Transverse colon (tissue), 4 donors: ENCODE results near the gene JAM3. TPM values are rescaled to one million over a fixed set of nuclear protein-coding genes. Genes with fewer than 3 reads are reported as not detected.
"Not testable (repeated sequence)": the region's sequence is repeated elsewhere in the genome, so short reads cannot be mapped to it uniquely, and the experiment has no call there.

Source experiments
- DNase-seq: peaks from one replicate; pipeline ENCODE4 v3.0.0-alpha.2; 2019
- H3K27ac ChIP-seq, 4 donors: fragments of 200-600 bp; sonication (generic); 2 replicates each; pipeline ENCODE4 v1.5.1; 2016 to 2018; ENCODE audit warnings: inconsistent platforms in 4 of 4
- H3K27me3 ChIP-seq: fragments of 200-600 bp; sonication (generic); 2 replicates; pipeline ENCODE4 v1.5.1; 2017; ENCODE audit warnings: inconsistent platforms
- H3K36me3 ChIP-seq, 4 donors: fragments of 200-600 bp; sonication (generic); 2 replicates each; pipeline ENCODE4 v1.5.1; 2017 to 2019; ENCODE audit warnings: inconsistent platforms in 4 of 4
- H3K4me1 ChIP-seq, 4 donors: fragments of 200-600 bp; sonication (generic); 2 replicates each; pipeline ENCODE4 v1.5.1; 2017 to 2020; ENCODE audit warnings: inconsistent platforms in 4 of 4
- H3K4me3 ChIP-seq, 4 donors: fragments of 200-600 bp; sonication (generic); 1 replicate in 1 of 4; 2 replicates in 3 of 4; pipeline versions ENCODE4 v1.5.1 to v1.6.1; 2017 to 2019; ENCODE audit warnings: inconsistent platforms in 4 of 4
- H3K9me3 ChIP-seq, 2 donors: fragments of 200-600 bp; sonication (generic); 2 replicates each; pipeline ENCODE4 v1.5.1; 2017 to 2019; ENCODE audit warnings: inconsistent platforms in 2 of 2
- EP300 ChIP-seq: sonication (generic); formaldehyde crosslinking; IDR thresholded peaks from one replicate; pipeline ENCODE4 v1.6.1; 2017; ENCODE audit warnings: antibody characterized with exemption, low read depth
- POLR2A ChIP-seq: fragments of 450-650 bp; IDR thresholded peaks from one replicate; pipeline ENCODE4 v1.6.1; 2016; ENCODE audit warnings: antibody characterized with exemption, mild to moderate bottlenecking, moderate library complexity
- POLR2AphosphoS5 ChIP-seq, 3 donors: sonication (generic); formaldehyde crosslinking; IDR thresholded peaks; one replicate each; pipeline ENCODE4 v1.6.1; 2016; ENCODE audit warnings: antibody characterized with exemption in 3 of 3
- WGBS, 2 donors: methylation state at CpG; one replicate each; pipeline ENCODE4 v1.1.5; 2018; ENCODE audit warnings: low coverage in 1 of 2; 5-methylcytosine and 5-hydroxymethylcytosine counted together
- in situ Hi-C, 4 donors: fragments of 200-750 bp; cut with MboI; loops; one replicate each; pipeline versions ENCODE4 v1.15.0 to v1.15.1; 2017; ENCODE audit warnings: low sequenced_read_pairs in 3 of 4, low pct_ligation_motif_present in 1 of 4, low pct_unique_long_range_greater_than_20kb in 1 of 4
- intact Hi-C: fragments of 100-400 bp; cut with DNase I; formaldehyde crosslinking; loops from one replicate; pipeline ENCODE4 v1.15.1; 2023; ENCODE audit warnings: low total_unique reads
- total RNA-seq, 4 donors: library from RNA; depleted of rRNA; stranded (reverse); fragments of >200 nt; gene quantifications; one replicate each; pipeline ENCODE4 v1.1.0, GENCODE V29; 2016
- TF ChIP-seq, protein P1 (sequence below), 5 experiments: fragments of 200-600 bp in 3 of 5; fragments of 450-650 bp in 2 of 5; sonication (generic) in 3 of 5; IDR thresholded peaks; 1 replicate in 2 of 5; 2 replicates in 3 of 5; pipeline ENCODE4 v1.5.1; 2016 to 2017; ENCODE audit warnings: antibody characterized with exemption in 5 of 5, inconsistent platforms in 3 of 5, mild to moderate bottlenecking in 2 of 5, moderate library complexity in 1 of 5

Gene JAM3
- total RNA-seq, 4 donors from 2014 or later, result 7.8 to 56.9 (median 13.8) TPM

- Histone ChIP-seq H3K9me3 (no peaks in the 10 kb centered on the region), H3K4me1 (no peaks in the 10 kb centered on the region), H3K27me3 (no peaks in the 10 kb centered on the region), H3K4me3 (no peak overlapping the region), H3K27ac (no peak overlapping the region), H3K36me3 (no peaks in the 10 kb centered on the region)
- intact Hi-C loops, result no loop called here
- DNase-seq, result no peak
- 75 to 92% methylated on average over 2 of the region's 2 CpGs for WGBS, 2 donors
- in situ Hi-C loops, result no loop called here
- no peak for TF ChIP-seq POLR2AphosphoS5 (IDR thresholded peaks at IDR 0.05)
- no peak for TF ChIP-seq POLR2A
- TF ChIP-seq, protein P1, sequence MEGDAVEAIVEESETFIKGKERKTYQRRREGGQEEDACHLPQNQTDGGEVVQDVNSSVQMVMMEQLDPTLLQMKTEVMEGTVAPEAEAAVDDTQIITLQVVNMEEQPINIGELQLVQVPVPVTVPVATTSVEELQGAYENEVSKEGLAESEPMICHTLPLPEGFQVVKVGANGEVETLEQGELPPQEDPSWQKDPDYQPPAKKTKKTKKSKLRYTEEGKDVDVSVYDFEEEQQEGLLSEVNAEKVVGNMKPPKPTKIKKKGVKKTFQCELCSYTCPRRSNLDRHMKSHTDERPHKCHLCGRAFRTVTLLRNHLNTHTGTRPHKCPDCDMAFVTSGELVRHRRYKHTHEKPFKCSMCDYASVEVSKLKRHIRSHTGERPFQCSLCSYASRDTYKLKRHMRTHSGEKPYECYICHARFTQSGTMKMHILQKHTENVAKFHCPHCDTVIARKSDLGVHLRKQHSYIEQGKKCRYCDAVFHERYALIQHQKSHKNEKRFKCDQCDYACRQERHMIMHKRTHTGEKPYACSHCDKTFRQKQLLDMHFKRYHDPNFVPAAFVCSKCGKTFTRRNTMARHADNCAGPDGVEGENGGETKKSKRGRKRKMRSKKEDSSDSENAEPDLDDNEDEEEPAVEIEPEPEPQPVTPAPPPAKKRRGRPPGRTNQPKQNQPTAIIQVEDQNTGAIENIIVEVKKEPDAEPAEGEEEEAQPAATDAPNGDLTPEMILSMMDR (IDR thresholded peaks at IDR 0.05), result no peak
- TF ChIP-seq EP300, result no peak
Measured at GRCh38 chr11:134100171-134100570, 31.3 kb downstream of the JAM3 start.

- peak overlapping the region in 1 of 4 donors; percentile 29 for H3K27ac ChIP-seq
- DNase-seq, result no peak
- in situ Hi-C loops, result no loop called here
- intact Hi-C loops, result no loop called here
- no peaks in the 10 kb centered on the region for H3K9me3 ChIP-seq
- no peaks in the 10 kb centered on the region for H3K27me3 ChIP-seq
- no peaks in the 10 kb centered on the region for H3K4me1 ChIP-seq
- H3K36me3 ChIP-seq, result no peaks in the 10 kb centered on the region
- no peak overlapping the region for H3K4me3 ChIP-seq
- TF ChIP-seq EP300 (no peak), POLR2A (no peak), POLR2AphosphoS5 (IDR thresholded peaks at IDR 0.05) (no peak)
Measured at GRCh38 chr11:134101282-134101681, 32.4 kb downstream of the JAM3 start.

GRCh38 chr11:134110252-134110815, 41.5 kb downstream of the JAM3 start:
- H3K4me3 ChIP-seq, result no peak overlapping the region
- H3K9me3 ChIP-seq, result peaks cover 0 to 9% of the 10 kb centered on the region in 2 donors
- no peak overlapping the region for H3K27ac ChIP-seq
- H3K4me1 ChIP-seq, result no peaks in the 10 kb centered on the region
- H3K36me3 ChIP-seq, result no peaks in the 10 kb centered on the region
- TF ChIP-seq POLR2A, result no peak
- no peak for TF ChIP-seq POLR2AphosphoS5 (IDR thresholded peaks at IDR 0.05)
- TF ChIP-seq EP300, result no peak
- intact Hi-C loops, result no loop called here
- no peaks in the 10 kb centered on the region for H3K27me3 ChIP-seq
- no peak for DNase-seq
- in situ Hi-C loops, result no loop called here
- WGBS, 2 donors, result 83 to 84% methylated on average over 5 of the region's 5 CpGs

DNA sequence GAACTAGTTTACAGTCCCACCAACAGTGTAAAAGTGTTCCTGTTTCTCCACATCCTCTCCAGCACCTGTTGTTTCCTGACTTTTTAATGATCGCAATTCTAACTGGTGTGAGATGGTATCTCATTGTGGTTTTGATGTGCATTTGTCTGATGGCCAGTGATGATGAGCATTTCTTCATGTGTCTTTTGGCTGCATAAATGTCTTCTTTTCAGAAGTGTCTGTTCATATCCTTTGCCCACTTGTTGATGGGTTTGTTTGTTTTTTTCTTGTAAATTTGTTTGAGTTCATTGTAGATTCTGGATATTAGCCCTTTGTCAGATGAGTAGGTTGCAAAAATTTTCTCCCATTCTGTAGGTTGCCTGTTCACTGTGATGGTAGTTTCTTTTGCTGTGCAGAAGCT, 44.9 kb downstream of the JAM3 start:
- H3K27me3 ChIP-seq, DNase-seq, H3K27ac ChIP-seq, intact Hi-C loops, in situ Hi-C loops, H3K4me3 ChIP-seq, H3K36me3 ChIP-seq, H3K4me1 ChIP-seq, H3K9me3 ChIP-seq: not testable (repeated sequence)
- WGBS, 2 donors, result 100% methylated on average over 1 of the region's 1 CpG; no CpG with 5 or more reads in 1 of the 2 donors

- no peak for DNase-seq
- Histone ChIP-seq H3K4me1 (peaks cover 0 to 16% (median 7%) of the 10 kb centered on the region in 4 donors), H3K4me3 (no peak overlapping the region), H3K36me3 (no peaks in the 10 kb centered on the region), H3K9me3 (no peaks in the 10 kb centered on the region), H3K27me3 (no peaks in the 10 kb centered on the region), H3K27ac (no peak overlapping the region)
- WGBS, 2 donors, result 97% methylated on average over 1 of the region's 1 CpG; no CpG with 5 or more reads in 1 of the 2 donors
- intact Hi-C loops, result no loop called here
- in situ Hi-C loops, result no loop called here
- TF ChIP-seq POLR2AphosphoS5 (IDR thresholded peaks at IDR 0.05) (no peak), EP300 (no peak), POLR2A (no peak)
- TF ChIP-seq, protein P1 (IDR thresholded peaks at IDR 0.05), result no peak
Measured at GRCh38 chr11:134116210-134116609, 47.3 kb downstream of the JAM3 start.

DNA sequence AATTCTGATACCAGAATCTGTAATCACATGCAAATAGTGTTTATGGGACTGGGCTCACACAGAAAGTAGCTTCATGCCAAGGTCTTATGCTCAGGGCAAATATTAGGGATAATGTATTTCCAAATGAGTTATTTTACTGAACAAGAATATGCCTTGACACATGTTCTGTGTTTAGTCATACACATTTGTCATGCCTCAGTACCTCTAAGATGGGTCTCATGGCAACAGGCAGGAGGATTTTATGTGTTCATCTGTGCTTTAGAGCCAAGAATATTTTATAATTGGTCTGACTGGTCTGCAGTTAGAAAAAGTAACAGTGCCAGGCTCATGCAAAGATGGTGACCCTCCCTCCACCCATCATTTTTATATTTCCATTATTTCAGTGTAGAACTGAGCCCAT, 49.1 kb downstream of the JAM3 start:
- no peak overlapping the region for H3K4me3 ChIP-seq
- intact Hi-C loops (no loop called here), in situ Hi-C loops (no loop called here)
- peaks cover 7% of the 10 kb centered on the region for H3K27me3 ChIP-seq
- peaks cover 0 to 16% (median 7%) of the 10 kb centered on the region in 4 donors for H3K4me1 ChIP-seq
- H3K36me3 ChIP-seq, result no peaks in the 10 kb centered on the region
- no peaks in the 10 kb centered on the region for H3K9me3 ChIP-seq
- no peak for TF ChIP-seq EP300
- TF ChIP-seq POLR2AphosphoS5 (IDR thresholded peaks at IDR 0.05), result no peak
- TF ChIP-seq POLR2A, result no peak
- TF ChIP-seq, protein P1 (IDR thresholded peaks at IDR 0.05), result no peak
- H3K27ac ChIP-seq, result peak overlapping the region in 3 of 4 donors; percentile 21 to 85 (median 83)
- no peak for DNase-seq
